ENCODE data around the gene NCK1. TPM values are rescaled to one million over a fixed set of nuclear protein-coding genes. Genes with fewer than 3 reads are reported as not detected.

NCK1 gene
- polyA plus RNA-seq (2011; rRNA removed) = 47.9 and 60.8 TPM in 2 replicates
- polyA plus RNA-seq (2012; cell fraction: cytosol; rRNA removed) = 13.0 and 15.8 TPM in 2 replicates
- polyA plus RNA-seq (2012; cell fraction: nucleus; rRNA removed) = 3.7 and 7.2 TPM in 2 replicates
- 30.2 to 33.5 TPM (median 31.2 TPM) in 3 replicates for polyA plus RNA-seq (2017; fragmentation: RNase III; extraction: RNeasy Plus Mini Kit Qiagen cat#74134 plus additional on column Dnase treatment)
- polyA minus RNA-seq (2011; rRNA and poly(A)+ RNA removed) = 14.8 and 17.3 TPM in 2 replicates

DNA sequence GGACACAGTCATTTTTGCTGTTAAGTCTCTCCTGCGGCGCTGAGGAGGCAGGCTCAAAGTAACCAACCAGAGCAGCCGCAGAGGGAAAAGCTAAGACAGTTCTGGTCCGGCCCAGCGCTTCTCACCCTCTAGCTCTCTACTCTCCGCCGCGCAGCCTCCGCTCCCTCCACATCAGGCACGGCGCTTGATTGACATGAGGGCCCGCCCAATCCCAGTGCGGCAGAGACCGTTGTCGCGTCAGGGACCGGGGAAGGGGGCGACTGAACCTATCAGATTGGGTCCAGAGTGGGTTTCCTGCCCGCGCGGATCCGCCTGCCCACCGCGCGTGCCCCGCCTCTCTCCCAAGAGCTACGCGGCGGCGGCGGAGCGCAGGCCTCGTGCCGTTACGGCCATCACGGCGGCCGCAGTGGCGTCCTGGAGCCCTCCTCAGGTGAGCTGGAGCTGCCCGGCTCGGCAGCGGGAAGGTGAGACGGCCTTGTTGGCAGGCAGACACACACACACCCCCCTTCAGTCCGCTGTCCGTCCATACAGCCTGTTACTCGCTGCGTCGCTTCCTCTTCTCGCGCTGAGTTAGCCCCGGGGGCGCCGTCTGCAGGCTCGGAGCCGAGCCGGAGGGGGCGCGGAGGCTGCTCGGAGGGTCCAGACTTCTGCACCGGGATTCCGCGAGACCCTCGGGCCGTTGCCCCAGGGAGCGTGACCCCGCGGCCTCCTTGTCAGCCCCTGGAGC, at the start of gene NCK1:
TSS of gene NCK1 (plus strand) at position 319 of the 727 bp plus-strand sequence. CDS start 65,794 bp downstream, outside the sequence.
- POLR2A ChIA-PET = interaction anchor here (0.6 to 2.2 kb wide), 12 partner anchors 10 to 666 kb away, joined by 3 to 30 read pairs (median 5); partner anchors contain the start of genes IL20RB, MSL2, SLC35G2 and STAG1
- H3K4me1 ChIP-seq = 0 out of 3 replicates have a peak, but pooled peaks cover 12% of the 10 kb centered on the region
- CTCF ChIA-PET = interaction anchor here (0.6 to 1.5 kb wide), 4 partner anchors 102 to 152 kb away, joined by 3 to 9 read pairs (median 4); partner anchors contain the start of gene STAG1
- peak within 1 kb of the TSS; percentile 77 for H3K4me3 ChIP-seq
- DNase-seq (ENCODE audit: low read depth in 1 of 2, low spot score in 1 of 2) (peak; percentile 92 to 96), ATAC-seq (peak; percentile 99), FAIRE-seq (no peak)
- TF ChIP-seq GATA3 (IDR thresholded peaks at IDR 0.05; ENCODE audit: borderline replicate concordance) (no peak), PBX3 (IDR thresholded peaks at IDR 0.05) (peak; percentile 91), USF2 (IDR thresholded peaks at IDR 0.05) (peak; percentile 19; the same call in 1 of the 2 replicates), CHD2 (IDR thresholded peaks at IDR 0.05; ENCODE audit: low read length, partially characterized antibody) (no peak), BCL3 (IDR thresholded peaks at IDR 0.05) (peak; percentile 32; the same call in 1 of the 3 replicates), FOSB (CRISPR knock-in tag; IDR thresholded peaks at IDR 0.05) (no peak), JUN (IDR thresholded peaks at IDR 0.05) (peak in 1 of 2 experiments; percentile 58; a peak in 2 of 5 replicates), POLR2A (IDR thresholded peaks at IDR 0.05; ENCODE audit: low read length) (peak; percentile 89), PHF8 (IDR thresholded peaks at IDR 0.05; ENCODE audit: borderline replicate concordance, low read depth) (peak; percentile 33; the same call in 1 of the 2 replicates), EHMT2 (IDR thresholded peaks at IDR 0.05; ENCODE audit: low read depth) (no peak), HMGXB4 (CRISPR knock-in tag; IDR thresholded peaks at IDR 0.05; ENCODE audit: borderline replicate concordance) (no peak), MYC (IDR thresholded peaks at IDR 0.05; ENCODE audit: borderline replicate concordance, low read length) (peak; percentile 50; the same call in 1 of the 2 replicates), RFX5 (IDR thresholded peaks at IDR 0.05) (0 out of 2 replicates have a peak, but pooled peaks have one; percentile 46), REST (IDR thresholded peaks at IDR 0.05) (no peak), MAZ (IDR thresholded peaks at IDR 0.05; ENCODE audit: borderline replicate concordance, low read depth, low read length) (no peak)
- TF ChIP-seq, protein P1, sequence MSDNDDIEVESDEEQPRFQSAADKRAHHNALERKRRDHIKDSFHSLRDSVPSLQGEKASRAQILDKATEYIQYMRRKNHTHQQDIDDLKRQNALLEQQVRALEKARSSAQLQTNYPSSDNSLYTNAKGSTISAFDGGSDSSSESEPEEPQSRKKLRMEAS (IDR thresholded peaks at IDR 0.05) = peak; percentile 89
- TF ChIP-seq, protein P2, sequence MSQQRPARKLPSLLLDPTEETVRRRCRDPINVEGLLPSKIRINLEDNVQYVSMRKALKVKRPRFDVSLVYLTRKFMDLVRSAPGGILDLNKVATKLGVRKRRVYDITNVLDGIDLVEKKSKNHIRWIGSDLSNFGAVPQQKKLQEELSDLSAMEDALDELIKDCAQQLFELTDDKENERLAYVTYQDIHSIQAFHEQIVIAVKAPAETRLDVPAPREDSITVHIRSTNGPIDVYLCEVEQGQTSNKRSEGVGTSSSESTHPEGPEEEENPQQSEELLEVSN (IDR thresholded peaks at IDR 0.05; ENCODE audit: borderline replicate concordance, low read depth) = peak; percentile 89
- H3K27ac ChIP-seq = peak within 1 kb of the TSS; percentile 91 to 98
- H3K4me2 ChIP-seq = peak within 1 kb of the TSS; percentile 87
- H3K9me3 ChIP-seq = no peaks in the 10 kb centered on the region
- 0% methylated on average over 3 of the region's 67 CpGs for WGBS (ENCODE audit: missing lambda C conversion rate)

All from A549 (cell line).